Activated T-cell treated with anti-CD3 and anti-CD28 coated beads for 24 hours (primary cell): ENCODE measurements around the gene RXRB.
"Not testable (repeated sequence)": the region's sequence is repeated elsewhere in the genome, so short reads cannot be mapped to it uniquely, and the experiment has no call there.

Experiments used
- DNase-seq: peaks from one replicate; pipeline ENCODE4 v3.0.0-alpha.2; 2020; ENCODE audit warnings: low read depth

Gene RXRB

DNA sequence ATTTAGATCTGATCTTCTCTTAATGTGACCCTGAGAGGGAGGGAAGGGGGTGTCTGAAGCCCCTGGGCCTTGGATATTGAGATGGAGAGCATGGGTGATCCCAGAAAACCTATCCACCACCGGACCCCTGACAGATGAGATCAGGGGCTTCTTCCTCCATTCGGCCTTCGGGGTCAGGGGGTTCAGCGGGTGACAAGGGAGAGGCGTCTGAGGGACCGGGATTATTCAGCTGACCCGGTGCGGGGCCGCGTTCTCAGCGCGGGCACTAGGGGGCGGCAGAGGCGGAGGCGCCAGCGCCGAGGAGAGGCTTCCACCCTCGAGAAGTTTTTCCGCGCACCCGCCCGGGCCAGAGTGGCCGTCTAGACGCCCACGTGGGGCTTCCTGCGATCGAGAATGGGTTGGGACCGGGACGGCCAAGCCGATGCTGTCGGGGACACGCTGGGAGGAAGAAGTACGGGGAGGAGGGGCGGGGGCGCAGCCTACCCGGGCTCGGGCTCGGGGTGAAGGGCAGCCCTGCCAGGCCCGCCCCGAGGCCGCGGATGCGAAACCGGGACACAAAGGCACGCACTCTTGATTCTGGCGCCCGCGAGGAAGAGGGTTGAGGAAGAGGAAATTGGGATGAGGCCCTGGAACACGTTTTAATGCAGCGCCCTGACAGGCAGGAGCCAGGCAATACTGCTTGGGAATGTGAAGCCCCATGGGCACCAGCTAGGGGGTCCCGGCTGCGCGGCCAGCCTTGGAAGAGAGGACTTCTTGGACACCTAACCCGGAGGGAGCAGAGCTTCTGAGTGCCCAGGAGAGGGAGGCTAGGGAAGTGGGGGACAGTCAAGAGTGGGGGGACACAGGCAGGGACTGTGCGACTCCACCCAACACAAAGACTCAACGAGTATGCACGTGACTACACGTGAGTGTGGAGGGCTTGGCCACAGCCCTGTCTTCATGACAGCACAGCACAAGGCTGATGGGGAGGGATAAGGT, 38.8 kb downstream of the RXRB start:
- DNase-seq: peak; percentile 75

DNA sequence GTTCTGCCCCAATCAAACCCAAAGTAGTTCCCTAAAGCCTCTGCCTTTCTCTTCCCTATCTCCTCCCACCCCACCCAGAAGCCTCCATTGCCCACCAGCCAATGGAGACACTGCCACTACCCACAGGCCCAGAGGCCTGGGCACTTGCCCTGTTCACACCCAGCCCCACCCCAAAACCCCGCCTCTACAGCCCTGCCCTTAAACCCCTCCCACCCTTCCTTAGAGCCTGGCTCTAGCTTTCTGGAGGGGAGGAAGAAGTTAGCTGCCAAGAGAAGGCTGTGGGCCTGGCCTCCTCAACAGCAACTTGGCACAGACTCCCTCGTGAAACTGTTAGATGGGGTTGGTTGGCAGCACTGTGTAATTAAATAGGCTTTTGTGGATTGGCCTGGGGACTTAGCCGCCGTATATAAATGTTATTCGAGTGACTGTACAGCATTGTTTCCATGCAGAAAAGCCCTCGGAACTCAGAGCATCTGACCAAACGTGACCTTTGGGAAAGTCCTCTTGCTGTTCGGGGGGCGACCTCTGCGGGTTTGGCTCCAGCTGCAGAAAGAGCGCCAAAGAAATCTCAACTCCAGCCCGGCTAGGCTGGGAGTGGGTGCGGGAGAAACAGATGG, 39.6 kb downstream of the RXRB start:
- no peak for DNase-seq

- no peak for DNase-seq
Measured at GRCh38 chr6:33160096-33160495, 40.4 kb downstream of the RXRB start.

GRCh38 chr6:33156964-33157363, 43.5 kb downstream of the RXRB start:
- no peak for DNase-seq

DNA sequence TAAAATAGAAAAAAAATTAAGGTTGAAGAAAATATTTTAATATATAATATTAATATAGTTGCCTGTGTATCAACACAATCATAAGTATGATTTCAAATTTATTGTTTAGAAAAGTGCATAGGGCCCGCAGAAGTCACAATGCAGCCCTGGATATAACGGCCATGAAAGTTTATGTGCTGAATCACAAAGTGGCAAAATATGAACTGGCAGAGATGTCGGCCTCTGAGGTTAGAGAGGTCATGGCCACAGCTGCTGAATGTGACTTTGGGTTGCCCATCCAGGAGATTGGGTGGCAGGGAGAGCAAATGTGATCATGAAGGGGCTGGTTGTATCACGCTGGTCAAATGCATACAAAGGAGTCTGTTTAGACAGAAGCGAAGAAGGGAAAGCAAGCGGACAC, 43.9 kb downstream of the RXRB start:
- no peak for DNase-seq

DNA sequence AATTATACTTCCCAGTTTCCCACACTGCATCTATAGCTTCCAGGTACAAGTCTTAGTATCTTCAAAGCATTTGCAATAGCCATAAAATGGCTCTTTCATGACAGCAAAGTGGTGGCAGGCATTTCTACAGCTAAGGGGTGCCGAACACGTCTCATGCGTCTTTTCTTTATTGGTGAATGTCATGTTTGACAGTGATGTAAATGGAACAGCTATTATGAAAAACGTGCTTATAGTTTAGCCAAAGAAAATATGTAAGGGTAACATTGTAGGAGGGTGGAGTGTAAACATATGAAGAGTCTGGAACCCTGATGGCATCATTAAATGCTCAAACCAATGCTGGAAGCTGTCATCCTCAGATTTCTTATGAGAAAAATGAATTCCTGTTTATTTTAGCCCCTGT, 46.1 kb downstream of the RXRB start:
- no peak for DNase-seq

- DNase-seq: no peak
Measured at GRCh38 chr6:33151050-33151449, 49.4 kb downstream of the RXRB start.

DNA sequence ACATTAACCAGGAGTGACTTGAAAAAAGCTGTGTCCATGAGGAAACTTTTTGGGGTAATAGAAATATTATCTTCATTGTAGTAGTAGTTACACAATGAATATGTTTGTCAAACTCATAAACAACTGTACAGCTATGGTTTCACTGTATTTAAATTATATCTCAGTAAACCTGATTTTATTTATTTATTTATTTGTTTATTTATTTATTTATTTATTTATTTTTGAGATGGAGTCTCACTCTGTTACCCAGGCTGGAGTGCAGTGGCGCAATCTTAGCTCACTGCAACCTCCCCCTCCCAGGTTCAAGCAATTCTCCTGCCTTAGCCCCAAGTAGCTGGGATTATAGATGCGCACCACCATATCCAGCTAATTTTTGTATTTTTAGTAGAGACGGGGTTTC, 49.9 kb downstream of the RXRB start:
- not testable (repeated sequence) for DNase-seq

DNA sequence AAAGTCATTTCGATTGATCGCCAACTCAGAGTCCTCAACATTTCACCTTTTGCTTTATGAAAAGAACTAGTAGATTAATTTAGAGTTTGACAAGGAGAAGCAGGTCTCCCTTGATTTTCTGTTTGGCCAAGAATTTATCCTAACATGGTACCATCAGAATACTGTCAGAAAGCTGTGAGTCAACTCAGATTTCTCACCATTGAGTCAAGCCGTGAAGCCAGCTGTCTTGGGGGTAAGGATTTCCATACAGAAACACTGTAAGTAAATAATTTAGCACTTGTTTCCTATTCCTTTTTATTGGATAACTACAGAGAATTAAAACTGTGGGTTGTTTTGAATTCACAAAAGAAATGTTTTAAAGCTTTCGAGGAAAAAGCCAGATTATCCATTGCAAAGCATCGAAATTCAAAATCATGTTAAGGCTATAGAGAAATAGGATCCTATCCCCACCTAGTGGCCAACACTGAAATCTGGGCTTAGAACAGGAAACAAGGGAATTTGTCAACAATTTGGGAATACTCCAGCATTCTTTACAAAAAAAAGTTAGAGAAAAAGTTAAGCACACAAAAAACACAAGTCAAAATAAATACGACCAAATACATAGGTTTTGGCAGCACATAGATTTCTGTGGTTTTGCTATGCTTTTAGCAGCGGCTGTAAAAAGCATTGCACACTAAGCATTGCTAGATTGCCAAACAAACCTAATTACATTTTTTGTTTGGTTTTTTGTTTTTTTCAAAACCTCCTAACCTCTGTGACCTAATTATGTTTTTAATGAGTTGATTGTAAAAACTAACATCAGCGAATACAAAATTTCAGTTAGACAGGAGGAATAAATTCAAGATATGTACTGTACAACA, 52.4 kb downstream of the RXRB start:
- no peak for DNase-seq

- no peak for DNase-seq
Measured at GRCh38 chr6:33144373-33144772, 56.1 kb downstream of the RXRB start.
